GM19455 (cell line): ENCODE data around the gene CYP20A1.
"Not testable (repeated sequence)": the region's sequence is repeated elsewhere in the genome, so short reads cannot be mapped to it uniquely, and the experiment has no call there.

Experiments used
- ATAC-seq: cut with Tn5 transposase; IDR thresholded peaks from one replicate; pipeline ENCODE4 v1.9.1; 2021; ENCODE audit not compliant: unreplicated experiment

CYP20A1 gene, protein sequence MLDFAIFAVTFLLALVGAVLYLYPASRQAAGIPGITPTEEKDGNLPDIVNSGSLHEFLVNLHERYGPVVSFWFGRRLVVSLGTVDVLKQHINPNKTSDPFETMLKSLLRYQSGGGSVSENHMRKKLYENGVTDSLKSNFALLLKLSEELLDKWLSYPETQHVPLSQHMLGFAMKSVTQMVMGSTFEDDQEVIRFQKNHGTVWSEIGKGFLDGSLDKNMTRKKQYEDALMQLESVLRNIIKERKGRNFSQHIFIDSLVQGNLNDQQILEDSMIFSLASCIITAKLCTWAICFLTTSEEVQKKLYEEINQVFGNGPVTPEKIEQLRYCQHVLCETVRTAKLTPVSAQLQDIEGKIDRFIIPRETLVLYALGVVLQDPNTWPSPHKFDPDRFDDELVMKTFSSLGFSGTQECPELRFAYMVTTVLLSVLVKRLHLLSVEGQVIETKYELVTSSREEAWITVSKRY

DNA sequence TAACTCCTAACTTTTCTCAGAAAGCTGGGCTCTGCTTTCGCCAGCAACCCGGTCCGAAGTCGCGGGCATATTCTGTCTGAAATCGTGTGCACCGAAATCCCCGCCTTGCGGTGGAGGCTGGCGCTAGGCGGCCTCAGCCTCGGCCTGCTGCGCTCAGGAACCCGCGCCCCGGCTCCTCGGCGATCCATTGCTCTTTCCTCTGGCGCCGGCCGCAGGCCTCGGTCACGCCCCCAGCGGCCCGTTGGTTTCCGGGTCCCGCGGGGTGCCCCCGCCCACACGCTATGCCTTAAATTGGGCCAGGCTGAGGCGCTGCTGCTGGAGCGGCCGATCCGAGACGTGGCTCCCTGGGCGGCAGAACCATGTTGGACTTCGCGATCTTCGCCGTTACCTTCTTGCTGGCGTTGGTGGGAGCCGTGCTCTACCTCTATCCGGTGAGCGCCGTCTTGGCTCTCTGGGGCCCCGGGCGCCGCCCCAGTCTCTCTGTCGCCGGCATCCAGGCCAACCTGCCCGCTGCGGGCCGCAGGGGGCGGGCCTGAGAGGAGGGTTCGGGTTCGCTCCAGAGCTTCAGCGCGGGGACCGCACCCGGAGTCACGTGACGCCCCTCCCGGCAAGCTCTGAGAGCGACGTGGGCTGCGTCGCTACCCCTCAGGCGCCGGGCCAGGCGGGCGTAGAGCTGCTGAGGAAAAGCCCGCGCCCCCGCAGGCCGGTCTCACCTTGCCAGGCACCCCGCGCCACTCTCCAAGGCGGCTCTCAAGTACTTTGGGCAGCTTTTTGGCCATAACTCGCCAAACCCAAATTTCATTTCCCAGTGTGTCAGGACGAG, at the start of gene CYP20A1:
Gene CYP20A1, plus strand, starts transcription at position 315 of the 823 bp plus-strand sequence. Its CDS starts 45 bp downstream, at position 360.
- ATAC-seq, result peak; percentile 87

DNA sequence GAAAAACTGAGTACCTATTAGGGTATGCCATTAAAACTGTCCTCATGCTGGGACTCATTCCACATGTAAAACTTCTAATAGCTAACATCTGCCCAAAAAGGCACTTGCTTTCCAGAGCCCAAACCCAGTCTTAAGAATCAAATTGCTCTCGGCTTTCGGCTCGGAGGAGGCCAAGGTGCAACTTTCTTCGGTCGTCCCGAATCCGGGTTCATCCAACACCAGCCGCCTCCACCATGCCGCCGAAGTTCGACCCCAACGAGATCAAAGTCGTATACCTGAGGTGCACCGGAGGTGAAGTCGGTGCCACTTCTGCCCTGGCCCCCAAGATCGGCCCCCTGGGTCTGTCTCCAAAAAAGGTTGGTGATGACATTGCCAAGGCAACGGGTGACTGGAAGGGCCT, 48.3 kb upstream of the CYP20A1 start:
- ATAC-seq, result not testable (repeated sequence)

DNA sequence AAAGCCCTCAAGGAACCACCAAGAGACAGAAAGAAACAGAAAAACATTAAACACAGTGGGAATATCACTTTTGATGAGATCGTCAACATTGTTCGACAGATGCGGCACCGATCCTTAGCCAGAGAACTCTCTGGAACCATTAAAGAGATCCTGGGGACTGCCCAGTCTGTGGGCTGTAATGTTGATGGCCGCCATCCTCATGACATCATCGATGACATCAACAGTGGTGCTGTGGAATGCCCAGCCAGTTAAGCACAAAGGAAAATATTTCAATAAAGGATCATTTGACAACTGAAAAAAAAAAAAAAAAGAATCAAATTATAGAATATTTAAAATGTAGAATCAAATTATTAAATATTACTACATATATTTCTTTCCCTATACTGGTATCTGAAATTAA, 47.8 kb upstream of the CYP20A1 start:
- not testable (repeated sequence) for ATAC-seq

DNA sequence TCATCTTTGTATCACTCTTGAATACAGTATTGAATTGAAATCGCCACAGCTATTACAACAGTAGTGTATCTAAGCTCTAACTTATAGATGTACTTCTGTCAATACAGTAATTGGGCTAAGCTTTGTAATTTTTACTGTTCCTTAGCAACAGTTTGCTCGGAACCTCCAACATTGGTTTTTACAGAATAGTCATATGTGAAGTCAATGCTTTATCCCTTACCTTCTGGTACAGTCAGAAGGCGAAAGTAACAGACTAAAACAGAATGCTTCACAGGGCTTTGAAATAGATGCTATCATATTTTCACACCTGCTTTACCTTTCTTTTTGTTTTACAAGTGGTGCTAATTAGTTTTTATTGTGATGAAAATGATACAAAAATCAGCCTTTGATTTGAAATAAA, 46.9 kb upstream of the CYP20A1 start:
- no peak for ATAC-seq

DNA sequence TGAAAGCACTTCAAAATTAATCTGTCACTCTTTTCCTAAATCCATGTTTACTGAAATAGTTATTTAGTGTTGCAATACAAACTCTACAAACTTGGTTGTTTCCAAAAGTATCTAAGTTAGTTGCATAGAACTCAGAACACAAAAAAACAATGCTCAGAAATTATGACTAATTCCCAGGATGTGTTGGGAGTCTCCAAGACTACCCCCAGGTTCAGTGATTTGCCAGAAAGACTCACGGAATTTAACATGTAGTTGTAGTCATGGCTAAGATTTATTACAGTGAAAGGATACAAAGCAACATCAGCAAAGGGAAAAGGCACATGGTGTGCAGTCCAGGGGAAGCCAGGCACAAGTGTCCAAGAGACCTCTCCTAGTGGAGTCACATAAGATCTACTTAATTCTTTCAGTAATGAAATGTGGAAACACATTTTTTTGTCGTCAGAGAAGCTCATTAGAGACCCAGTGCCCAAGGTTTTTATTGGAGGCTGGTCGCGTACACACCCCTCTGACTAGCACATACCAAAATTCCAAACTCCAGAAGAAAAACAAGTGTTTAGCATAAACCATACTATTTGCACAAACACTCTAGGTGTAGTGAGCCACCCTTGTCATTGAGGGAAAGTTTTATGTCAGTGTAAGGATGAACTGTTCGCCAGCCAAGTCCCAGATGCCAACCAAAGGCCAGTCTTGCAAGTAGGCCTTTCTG, 43.3 kb upstream of the CYP20A1 start:
- no peak for ATAC-seq

DNA sequence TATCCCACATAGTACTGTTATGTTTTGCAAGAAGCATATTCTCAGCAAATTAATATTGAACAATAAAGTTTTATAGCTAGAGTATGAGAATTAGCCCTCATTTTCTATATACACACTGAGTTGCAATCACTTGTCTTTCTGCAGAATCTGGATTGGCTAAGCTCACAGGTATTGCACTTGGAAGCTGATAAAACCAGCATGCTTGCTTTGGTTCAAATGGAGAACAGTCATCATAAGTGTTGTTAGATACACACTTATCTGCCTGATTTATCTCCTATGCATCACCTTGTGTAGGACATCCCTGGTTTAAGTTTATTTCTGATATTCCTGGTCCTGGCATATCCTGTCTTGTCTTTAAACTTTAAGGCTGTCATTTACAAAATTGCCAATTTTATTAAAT, 38.0 kb upstream of the CYP20A1 start:
- ATAC-seq, result no peak

DNA sequence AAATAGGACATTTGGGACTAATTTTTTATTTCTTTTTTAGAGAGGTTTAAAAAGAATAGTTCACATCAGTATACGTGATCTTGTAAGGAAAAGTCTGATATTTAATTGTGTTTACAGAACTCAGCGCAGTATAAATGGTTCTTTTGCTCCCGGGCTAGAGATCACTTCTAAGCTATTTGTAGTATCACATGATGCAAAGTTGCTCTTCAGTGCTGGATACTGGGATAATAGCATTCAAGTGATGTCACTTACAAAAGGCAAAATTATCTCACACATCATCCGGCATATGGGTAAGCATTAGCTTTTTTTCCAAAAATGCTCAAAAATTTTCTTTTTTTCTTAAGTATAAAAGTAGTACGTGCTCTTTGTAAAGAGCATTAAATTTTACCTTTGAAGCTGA, 37.4 kb upstream of the CYP20A1 start:
- no peak for ATAC-seq

DNA sequence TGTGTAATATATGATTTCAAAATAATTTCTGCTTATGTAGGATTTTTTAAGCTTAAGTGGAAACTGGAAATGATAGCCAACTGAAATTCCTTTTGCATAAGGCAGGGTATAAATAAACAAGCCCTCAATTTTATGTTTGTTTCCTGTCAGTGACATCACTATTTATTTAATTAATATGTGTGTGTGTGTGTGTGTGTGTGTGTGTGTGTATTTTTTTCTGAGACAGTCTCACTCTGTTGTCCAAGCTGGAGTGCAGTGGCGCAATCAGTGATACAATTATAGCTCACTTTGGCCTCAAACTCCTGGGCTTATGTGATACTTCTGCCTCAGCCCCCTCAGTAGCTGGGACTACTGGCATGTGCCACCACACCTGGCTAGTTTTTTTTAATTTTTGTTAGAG, 29.3 kb upstream of the CYP20A1 start:
- ATAC-seq, result no peak

DNA sequence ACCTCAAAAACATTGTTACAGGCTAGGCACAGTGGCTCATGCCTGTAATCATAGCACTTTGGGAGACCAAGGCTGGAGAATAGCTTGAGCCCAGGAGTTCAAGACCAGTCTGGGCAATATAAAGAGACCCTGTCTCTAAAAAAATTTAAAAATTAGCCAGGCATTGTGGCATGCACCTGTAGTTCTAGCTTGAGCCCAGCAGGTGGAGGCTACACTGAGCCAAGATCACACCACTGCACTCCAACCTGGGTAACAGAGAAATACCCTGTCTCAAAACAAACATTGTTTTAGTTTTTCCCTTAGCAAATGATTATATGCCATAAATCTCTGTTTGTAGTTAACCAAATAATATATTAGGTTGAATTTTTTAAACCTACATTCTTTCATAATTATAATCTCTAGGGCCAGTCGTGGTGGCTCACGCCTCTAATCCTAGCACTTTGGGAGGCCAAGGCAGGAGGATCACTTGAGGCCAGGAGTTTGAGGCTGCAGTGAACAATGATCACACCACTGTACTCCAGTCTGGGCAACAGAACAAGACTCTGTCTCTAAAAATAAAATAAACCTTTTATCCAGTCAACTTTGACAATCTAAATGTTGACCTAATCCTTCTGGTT, 13.3 kb upstream of the CYP20A1 start:
- ATAC-seq, result peak; percentile 68

DNA sequence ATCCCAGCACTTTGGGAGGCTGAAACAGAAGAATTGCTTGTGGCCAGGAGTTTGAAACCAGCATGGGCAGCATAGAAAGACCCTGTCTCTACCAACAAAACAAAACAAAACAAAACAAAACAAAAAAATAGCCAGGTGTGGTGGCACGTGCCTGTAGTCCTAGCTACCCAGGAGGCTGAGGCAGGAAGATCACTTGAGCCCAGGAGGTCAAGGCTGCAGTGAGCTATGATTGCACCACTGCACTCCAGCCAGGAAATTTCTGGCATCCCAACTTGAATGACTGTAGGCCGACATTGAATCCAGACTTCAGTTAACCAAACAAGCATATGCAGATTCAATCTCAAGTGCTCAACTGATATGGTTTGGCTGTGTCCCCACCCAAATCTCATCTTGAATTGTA, 9.1 kb upstream of the CYP20A1 start:
- ATAC-seq, result not testable (repeated sequence)

DNA sequence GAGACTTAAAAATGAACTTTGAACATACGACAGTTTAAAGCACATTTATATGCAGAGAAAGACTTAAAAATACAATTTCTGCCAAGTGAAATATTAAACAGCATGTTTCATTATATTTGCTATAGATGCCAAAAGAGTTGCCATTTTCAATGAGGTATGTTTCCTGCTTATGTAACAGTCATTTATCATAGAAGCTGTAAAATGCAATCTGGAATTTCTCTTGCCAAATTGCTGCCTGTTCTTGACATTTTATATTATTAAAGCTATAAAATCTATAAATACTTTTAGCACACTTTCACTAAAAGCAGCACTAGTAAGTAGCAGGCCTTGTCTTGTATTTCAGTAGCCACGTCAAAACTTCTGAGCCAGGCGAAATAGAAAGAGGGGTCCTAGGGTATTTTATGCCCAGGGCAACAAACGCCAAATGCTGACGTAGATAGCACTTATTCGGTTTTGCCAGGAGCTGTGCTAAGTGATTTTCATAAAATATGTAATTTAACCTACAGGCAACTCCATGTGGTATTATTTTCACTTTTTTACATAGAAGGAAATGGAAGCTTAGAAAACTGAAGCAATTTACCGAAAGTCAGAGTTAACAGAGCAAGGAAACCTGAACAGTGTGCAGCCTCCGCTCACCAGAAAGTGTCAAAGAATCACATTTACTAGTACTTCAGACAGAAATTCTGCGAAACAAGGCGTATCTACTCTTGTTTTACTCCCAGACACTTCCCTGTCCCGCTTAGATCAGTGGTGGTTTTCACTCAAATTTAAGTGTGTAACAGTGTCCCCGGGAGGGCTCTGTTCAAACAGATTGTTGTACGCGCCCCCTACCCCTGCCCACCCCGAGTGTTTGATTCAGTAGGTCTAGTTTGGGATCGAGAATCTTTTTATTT, 1.2 kb upstream of the CYP20A1 start:
- no peak for ATAC-seq

DNA sequence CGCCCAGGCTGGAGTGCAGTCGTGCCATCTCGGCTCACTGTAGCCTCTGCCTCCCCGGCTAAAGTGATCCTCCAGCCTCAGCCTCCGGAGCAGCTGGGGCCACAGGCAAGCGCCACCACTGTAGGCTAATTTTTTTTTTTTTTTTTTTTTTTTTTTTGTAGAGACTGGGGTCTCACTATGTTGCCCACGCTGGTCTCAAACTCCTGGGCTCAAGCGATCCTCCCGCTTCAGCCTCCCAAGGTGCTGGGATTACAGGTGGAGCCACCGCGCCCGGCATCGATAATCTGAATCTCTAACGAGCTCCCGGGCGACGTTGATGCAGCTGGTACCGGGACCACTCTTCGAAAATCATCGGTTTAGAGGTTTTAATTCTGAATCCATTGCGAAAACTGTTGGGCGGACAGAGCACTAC, 520 bp upstream of the CYP20A1 start:
- peak; percentile 0 for ATAC-seq

DNA sequence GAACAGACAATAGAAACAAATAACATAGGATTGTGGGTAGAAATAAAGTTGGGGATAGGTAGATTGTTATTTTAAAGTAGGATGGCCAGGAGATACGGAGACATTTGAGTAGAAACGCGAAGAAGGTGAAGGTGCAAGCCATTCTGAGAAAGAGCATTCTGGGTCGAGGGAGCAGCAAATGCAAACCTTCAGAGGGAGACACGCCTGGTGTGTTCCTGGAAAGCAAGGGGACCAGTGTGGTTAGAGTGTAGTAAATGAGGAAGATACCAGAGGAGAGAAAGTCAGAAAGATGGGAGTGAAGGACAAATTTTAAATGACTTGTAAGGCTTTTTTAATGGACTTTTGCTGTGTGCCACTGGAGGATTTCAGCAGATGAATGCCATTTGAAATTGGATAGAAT, 1.7 kb downstream of the CYP20A1 start:
- no peak for ATAC-seq

DNA sequence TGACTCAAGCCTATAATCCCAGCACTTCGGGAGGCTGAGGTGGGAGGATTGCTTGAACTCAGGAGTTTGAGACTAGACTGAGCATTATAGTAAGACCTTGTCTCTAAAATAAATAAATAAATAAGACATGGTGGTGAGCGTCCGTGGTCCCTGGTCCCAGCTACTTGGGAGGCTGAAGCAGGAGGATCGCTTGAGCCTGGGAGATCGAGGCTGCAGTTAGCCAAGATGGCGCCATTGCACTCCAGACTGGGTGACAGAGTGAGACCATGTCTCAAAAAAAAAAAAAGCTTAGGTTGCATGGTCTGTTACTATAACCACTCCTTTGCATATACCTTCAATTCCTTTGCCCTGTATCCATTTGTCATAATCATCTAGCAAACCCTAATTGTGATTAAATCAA, 3.7 kb downstream of the CYP20A1 start:
- no peak for ATAC-seq

DNA sequence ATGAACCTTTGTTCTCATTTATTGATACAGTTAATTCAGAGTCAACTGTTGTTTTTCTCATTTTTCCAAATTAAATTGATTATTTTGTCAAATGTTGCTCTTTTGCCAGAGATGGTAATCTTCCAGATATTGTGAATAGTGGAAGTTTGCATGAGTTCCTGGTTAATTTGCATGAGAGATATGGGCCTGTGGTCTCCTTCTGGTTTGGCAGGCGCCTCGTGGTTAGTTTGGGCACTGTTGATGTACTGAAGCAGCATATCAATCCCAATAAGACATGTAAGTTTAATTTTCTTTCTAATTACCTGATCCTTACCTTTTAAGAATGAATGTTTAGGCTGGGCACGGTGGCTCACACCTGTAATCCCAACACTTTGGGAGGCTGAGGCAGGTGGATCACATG, 7.8 kb downstream of the CYP20A1 start:
- no peak for ATAC-seq

DNA sequence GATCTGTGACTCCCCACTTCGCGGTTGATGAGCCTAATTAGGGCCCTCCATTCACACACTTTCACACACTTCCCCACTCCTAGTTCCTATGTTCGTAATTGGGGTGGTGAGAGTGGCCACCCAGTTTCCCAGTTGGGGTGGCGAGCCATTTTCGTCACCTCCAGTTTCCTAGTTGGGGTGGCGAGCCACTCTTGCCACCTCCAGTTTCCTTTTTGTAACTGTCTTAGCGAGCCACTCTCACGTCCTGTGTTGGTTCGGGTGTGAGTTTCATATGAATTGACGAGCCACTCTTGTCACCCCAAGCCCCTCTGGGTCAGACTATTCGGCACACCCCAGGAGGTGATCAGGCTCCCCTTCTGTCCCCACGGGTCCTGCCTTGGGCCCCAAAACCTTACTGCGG, 14.0 kb downstream of the CYP20A1 start:
- ATAC-seq, result no peak

DNA sequence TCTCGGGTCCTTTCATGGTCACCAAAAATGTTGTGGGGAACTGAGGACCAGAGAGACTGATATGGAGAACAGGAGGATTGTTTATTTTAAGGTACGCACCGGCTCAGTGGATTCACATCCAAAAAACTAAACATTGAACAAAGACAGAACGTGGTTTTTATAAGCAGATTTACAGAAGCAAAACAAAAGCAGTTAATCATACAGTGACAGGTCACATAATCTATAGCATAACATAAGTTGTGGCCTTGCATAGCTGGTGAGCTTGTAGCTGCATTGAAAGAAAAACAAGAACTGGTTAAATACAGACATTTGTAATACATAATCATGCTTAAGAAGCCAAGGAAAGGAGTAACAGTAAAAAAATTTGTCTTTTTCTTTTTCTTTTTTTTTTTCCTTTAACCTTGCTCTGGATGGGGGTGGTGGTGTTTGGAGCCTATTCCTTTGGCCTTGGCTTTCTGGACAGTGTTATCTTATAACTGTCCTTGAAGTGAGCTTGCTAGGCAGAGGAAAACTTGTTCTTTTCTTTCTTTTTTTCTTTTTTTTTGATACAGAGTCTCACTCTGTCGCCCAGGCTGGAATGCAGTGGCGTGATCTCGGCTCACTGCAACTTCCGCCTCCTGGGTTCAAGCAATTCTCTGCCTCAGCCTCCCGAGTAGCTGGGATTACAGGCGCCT, 14.7 kb downstream of the CYP20A1 start:
- ATAC-seq, result not testable (repeated sequence)

DNA sequence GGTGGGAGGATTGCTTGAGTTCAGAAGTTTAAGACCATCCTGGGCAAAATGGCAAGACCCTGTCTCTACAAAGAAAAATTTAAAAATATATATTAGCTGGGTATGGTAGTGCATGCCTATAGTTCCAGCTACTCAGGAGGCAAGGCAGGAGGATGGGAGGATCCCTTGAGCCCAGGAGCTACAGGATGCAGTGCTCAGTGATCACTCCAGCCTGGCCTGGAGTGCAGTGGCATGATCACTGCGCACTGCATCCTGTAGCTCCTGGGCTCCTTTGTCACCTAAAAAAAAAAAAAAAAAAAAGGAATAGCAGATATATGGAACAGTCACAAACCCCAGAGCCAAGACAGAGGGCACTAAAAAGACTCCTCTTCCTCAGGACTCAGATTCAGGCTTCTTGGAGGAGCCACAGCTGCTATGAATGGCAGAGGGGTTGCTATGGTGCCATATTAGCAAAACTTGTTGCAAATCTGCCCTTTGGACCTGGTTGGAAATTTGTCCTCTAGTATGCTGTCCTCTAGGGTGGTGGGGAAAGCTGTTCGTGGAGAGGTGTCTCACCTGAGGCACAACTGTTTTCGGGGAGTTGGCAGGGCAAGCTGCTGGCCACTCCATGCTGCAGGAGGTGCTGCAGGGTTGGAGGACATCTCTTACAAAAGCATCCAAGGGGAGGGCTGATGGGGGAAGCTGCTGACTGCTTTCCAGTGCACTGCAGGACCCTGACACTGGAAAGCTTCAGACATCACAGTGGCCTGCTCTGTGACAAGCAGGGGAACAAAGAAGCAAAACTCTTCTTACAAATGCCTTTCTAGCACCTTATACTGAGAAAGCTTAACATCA, 22.7 kb downstream of the CYP20A1 start:
- ATAC-seq, result no peak

DNA sequence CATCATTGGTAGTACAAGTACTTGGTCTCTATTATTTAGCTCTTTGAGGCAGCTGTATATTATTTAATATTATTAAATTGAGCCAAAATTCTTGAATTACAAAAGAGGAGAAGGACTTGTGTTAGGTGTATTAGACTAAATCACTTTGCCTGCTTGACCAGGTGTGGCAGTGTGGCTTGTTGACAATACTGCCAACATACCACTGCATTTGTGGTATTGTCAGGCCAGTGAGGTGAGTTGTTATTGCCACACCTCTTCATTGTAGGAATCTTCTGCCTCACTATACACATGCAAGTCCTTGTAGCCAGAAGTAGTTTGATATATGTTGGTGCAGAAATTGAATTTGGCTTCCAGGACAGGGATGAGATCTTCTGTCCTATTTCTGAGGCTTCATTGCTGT, 40.5 kb downstream of the CYP20A1 start:
- ATAC-seq, result no peak
